ENCODE measurements around the gene ASS1.

The ASS1 gene

DNA sequence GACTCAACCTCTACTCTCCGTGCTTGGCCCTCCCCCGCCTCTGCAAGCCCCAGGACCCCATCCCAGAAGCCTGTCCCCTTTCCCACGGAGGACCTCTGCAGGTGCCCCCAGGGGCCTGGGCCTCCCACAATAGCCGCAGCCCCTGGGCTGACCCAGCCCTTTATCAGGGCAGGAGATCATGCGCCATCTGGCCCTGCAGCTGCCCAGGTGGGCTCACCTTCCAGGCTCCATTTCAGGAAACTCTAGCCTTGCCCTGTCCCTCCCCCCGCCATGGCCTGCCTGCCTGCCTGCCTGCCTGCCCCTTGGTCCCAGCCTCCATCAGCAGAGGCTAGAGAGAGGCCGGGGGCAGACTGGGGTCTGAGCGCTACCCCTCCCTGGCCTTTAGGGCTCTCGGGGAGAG, 48.7 kb downstream of the ASS1 start:
- in situ Hi-C loops (cut with MboI; ENCODE audit: low sequenced_read_pairs): no loop called here

DNA sequence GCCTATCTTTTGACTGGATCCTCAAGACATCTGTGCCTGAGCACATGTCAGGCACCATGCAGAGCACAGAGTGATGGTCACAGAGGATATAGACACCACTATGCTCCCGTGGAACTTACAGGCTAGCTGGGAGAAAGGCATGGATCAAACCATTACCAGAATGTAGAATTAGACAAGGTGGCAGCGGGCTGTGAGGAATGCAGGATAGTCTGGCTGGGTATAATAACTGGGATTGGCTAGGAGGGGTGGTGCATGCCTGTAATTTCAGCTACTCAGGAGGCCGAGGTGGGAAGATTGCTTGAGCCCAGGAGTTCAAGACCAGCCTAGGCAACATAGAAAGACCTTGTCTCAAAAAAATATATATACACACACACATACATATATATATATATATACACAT, 50.3 kb downstream of the ASS1 start:
- in situ Hi-C loops (cut with MboI; ENCODE audit: low sequenced_read_pairs): no loop called here

DNA sequence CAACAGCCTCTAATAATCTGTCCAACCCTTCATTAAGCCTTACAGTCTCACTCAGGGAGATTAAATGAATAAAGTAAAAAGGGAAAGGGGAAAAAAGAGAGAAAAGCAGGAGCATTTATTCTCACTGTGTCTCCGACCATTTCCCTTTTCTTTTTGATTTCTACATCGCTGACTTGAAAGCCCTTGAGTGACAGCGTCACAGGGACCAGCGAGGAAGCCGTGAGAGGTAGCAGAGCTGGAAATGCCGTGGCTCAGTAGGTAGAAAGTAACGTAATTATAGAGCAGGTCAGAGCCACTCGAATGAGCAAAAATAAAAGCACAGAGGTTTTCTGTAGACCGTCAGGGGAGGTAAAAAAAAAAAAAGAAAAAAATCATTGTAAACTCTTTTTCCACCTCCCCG, 52.4 kb downstream of the ASS1 start:
- in situ Hi-C loops (cut with MboI; ENCODE audit: low sequenced_read_pairs): no loop called here

DNA sequence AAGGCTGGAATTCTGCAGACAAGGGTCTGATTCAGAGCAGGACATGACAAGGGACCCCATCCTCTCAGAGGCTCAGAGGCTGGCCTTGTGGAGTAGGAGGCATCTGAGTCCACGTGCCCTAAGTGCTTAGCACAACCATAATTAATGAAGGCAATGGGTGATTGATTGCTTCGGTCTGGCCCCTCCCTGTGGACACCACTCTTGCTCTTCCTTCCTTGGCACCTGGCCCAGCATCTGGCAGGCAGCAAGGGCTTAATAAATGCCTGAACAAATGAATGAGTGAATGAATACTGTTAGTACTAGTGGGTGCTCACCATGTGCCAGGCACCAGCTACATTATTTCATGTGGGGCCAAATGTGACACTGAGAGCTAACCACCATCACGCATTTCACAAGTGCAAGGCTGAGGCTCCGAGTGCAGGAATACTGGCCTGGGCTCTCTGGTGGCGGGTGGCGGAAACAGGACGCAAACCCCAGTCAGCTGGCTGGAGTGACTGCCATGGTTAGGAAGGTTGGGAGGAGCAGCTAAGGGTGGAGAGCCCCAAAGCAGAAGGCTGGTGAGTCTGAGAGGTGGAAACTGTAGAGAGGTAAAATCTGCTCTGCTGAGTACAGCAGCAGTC, 53.6 kb downstream of the ASS1 start:
- in situ Hi-C loops (cut with MboI; ENCODE audit: low sequenced_read_pairs): no loop called here

DNA sequence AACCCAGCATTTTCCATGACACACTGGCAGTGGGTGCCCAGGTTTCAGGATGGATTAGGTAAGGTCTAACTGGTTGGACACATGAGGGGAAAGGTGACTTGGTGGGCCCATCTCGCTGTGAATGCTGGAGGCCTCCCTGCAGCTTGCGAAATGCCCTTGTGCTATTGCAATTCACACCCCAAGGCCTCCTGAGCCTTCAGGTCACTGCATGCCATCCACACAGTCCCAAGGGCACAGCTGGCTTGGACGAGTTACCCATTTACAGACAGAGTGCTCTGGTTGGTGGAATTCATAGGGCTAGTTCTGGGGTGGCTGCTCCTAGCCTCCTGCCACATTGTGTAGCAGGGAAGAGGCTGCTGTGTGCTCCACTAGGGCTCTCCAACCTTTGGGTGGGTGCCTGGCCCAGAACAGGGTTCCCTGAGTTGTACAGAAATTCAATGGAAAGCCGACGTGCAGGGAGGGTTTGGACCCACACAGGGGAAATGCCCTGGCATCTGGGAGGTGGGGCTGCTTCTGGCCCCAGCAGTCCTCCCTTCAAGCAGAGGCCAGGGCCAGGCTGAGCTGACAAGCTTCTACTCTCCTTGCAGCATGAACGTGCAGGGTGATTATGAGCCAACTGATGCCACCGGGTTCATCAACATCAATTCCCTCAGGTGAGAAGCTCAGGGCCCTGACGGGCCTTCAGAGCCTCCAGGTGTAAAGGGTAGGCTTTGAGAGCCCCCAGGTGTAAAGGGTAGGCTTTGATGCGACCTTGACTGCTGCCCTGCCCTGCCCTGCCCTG, 54.3 kb downstream of the ASS1 start:
- in situ Hi-C loops (cut with MboI; ENCODE audit: low sequenced_read_pairs): no loop called here

DNA sequence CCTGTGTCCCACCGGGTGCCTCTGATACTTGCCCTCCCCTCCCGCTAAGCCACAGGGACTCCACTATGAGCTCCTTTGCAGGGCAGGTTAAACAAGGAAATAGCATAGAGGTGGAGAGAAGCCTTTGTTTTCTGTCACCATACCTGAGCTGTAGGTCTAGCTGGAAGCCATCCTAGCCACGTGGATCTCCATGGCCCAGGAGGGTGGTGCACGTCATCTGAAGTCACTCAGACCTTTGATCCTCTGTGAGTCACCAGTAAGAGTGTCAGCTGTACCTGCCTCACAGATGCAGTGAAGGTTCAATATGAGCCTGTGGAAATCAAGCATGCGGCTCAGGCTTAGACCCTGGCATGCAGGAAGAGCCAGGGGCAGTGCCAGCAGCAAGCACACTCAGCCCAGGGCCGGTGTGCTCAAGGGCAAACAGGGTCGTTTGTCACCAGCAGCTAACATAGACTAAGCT, 55.1 kb downstream of the ASS1 start:
- in situ Hi-C loops (cut with MboI; ENCODE audit: low sequenced_read_pairs): no loop called here

DNA sequence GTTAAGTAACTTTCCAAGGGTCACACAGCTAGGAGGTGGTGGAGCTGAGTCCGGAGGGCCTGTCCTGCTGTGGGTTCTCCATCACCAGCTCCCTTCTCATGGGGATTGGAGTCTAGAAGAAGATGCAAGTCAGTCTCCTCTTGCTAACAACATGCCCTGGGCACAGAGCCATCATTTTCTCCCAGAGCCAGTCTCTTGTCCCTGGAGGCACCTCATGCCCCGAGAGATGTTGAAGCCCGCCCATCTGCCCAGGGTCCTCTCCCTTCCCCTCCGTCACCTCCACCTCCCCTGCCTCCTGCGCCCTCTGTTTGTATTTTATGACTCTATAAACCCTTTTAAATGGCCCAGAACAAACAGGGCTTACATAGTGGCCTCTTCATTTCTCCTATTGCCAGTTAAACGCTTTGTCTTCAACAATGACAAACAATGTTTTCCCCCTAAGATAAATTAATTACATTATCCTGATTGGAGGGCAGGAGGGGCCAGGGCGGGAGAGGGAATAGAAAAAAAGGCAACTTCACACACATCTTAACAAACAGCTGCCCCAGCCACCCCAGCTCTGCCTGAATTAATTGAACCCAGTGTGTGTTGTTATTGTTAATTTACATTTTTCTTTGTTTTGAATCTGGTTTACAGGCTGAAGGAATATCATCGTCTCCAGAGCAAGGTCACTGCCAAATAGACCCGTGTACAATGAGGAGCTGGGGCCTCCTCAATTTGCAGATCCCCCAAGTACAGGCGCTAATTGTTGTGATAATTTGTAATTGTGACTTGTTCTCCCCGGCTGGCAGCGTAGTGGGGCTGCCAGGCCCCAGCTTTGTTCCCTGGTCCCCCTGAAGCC, 55.8 kb downstream of the ASS1 start:
- in situ Hi-C loops (cut with MboI; ENCODE audit: low sequenced_read_pairs): no loop called here

DNA sequence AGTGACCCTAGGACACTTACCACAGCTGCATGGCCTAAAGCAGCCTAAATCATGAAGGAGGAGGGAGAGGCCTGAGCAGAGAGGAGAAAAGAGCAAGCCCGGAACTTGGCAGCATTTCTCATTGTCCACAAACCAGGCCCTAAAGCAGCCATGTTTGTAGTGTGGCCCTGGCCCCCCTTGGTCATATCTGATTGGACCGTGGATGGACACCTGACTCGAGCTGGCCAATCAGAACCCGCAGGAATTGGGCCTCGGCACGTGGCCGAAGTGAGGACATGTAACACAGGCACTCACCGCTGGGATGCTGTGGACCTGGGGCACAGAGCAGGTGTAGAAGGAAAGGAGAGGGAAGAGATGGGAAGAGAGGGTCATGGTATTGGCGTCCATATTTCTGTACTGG, 56.9 kb downstream of the ASS1 start:
- in situ Hi-C loops (cut with MboI; ENCODE audit: low sequenced_read_pairs): no loop called here

DNA sequence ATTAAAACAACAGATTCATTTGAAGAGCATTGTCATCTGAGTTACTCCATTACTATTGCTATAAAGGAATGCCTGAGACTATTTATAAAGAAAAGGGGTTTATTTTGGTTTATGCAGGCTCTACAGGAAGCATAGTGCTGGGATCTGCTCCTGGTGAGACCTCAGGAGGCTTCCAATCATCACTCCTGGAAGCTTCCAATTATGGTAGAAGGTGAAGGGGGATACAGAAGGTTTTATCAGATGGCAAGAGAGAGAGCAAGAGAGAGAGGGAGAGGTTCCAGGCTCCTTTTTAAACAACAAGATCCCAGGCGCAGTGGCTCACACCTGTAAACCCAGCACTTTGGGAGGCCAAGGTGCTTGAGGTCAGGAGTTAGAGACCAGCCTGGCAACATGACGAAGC, 63.5 kb downstream of the ASS1 start:
- in situ Hi-C loops (cut with MboI; ENCODE audit: low sequenced_read_pairs): no loop called here

DNA sequence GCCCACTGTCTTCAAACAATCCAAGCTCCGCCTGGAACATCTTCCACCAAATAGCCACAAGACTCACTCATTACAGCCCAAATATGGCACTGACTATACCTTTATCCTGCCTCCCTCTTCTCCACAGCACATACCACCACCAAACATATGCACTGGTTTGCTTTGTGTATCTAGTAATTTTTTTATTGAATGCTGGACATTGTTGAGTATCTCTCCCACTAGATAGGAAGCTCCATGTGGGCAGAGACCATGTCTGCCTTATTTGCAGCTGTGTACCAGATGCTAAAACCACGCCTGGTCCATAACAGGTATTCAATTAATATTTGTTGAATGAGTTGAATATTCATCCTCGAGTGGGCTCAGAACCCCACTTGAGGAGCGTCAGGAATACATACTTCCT, 67.4 kb downstream of the ASS1 start:
- in situ Hi-C loops (cut with MboI; ENCODE audit: low sequenced_read_pairs): no loop called here

DNA sequence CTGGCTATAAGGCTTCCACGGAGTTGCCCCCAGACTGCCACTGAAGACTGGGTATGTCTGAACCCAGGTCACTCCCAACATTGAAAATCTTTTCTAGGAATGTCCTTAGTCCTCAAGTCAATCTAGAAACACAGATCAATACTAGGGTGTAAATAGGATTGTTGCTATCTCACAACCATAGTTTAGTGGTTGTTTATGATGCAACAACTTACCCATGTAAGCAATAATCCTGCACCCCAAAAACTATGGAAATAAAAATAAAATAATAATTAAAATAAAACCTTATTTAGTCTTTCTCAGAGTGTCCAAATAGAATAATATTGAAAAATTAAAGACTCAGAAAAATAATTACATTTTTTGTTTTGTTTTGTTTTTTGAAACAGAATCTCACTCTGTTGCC, 68.3 kb downstream of the ASS1 start:
- in situ Hi-C loops (cut with MboI; ENCODE audit: low sequenced_read_pairs): no loop called here

DNA sequence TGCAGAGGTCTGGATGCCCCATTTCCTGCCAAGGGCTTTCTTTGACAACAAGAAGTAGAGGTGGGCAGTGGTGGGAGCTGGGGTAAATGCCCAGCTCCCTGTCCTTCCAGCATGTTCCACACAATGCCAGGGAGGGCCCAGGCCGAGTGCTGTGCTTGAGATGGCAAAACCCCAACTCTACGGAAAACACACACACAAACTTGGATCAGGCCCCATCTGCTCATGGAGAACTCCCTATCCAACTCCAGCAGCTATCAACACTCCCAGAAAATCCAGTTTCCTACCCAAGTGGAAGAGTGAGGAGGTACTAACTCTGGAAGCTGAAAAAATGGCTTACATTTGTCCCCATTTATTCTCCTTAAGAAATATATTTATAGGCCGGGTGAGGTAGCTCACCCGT, 73.5 kb downstream of the ASS1 start:
- in situ Hi-C loops (cut with MboI; ENCODE audit: low sequenced_read_pairs): no loop called here

DNA sequence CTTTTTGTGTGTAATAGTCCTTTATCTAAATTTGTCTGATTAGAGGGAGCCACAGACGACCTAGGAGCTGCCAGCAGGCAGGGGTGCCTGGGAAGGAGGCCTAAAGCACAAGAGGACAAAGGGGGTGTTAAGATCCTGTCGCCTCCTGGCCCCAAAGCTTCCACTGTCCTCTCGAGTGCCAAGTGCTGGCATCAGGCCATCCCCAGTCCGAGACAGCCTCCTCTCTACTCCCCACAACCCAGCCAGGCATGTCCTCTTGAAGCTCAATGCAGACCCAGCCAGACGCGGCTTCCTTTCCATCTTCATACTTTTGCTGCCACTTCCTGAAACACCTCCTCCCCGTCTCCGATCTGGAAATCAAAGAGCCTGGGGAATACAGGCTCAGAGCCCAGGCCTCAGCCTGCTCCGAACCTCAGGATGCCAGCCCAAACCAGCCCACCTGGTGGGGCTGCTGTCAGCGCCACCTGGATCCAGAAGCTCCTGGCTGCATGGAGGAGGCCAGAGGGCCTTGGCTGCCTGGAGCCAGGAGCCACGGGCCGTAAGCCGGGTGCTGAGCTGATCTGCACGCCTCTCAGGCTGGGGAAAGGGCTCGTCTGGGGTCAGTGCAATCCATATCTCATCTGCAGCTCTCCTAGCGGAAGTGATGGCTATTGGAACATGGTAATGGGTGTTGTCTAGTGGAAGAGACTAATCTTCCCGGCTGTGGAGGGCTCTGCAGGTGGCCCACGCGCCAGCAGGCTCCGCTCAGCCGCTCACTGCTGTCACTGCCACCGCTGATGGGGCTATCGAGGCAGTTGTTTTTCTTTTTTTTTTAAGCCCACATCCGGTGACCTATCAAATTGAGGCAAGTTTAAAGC, 74.4 kb downstream of the ASS1 start:
- in situ Hi-C loops (cut with MboI; ENCODE audit: low sequenced_read_pairs): no loop called here

DNA sequence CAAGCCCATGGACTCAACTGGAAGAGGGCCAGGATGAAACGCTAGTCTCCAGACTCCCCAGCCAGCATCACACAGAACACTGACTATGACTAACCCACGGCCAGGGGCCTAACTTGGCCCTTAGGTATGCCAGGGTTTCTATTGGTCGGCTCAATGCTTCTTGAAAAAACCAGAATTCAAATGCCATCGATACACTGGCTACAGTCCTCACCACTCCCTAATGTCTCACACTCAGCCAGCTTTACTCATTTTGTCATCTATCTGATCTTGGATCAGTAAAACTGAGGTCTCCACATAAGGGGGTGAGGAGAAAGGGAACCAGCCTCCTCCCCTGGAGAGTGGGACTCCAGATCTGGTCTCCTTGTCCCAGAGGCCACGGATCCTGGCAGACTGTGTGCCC, 75.2 kb downstream of the ASS1 start:
- in situ Hi-C loops (cut with MboI; ENCODE audit: low sequenced_read_pairs): no loop called here

DNA sequence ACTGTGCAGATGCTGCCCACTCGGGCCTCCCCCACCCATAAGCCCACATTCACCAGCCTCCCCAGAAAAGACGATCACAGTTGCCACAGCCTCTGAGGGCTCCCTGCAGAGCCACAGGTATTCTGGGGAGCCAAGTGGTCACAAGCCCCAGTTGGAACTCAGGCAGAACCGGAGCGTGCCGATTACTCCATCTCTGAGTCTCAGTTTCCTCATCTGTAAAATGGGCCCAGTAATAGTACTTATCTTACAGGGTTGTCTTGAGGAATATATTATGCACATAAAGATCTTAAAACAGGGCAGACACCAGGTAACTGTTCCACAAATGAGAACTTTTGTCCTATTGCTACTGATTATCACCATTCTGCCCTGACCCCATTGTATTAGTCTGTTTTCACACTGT, 77.0 kb downstream of the ASS1 start:
- in situ Hi-C loops (cut with MboI; ENCODE audit: low sequenced_read_pairs): no loop called here

DNA sequence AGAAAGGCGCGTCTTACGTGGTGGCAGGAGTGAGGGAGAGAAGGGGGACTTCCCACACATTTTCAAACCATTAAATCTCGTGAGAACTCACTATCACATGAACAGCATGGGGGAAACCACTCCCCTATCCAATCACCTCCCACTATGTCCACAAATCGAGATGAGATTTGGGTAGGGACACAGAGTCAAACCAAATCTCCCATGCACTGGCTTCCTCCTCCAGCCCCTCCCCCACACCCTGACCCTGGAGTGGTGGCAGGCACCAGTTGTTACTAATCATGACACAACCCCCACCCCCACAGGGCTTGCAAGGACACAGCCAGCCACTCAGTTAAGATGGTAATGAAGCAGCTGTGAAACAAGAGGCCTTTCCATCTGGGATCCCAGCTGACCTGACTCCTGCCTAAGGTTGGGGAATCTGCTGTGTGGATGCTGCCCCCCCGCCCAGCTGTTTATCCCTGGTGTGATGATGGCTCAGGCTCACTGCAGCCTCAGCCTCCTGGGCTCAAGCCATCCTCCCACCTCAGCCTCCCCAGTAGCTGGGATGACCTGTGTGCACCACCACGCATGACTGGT, 77.6 kb downstream of the ASS1 start:
- in situ Hi-C loops (cut with MboI; ENCODE audit: low sequenced_read_pairs): no loop called here

DNA sequence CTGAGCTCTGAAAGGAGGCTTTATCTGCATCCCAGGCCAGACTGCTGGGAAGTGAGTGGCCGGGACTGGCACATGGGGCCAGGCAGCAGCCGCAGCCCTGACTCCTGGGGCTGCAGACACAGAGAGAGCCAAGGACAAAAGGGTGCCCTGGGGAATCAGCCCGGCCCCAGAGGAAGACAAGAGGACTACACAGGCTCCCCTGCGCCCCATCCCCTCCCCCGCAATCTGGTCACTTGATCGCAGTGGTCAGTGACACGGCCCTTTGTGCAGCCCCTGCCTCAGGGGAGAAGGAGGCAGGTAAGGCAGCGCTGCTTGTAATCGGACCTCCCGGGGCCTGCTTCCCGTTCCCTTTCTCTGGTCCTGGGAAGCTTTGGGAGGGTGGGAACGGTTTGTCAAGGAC, 79.2 kb downstream of the ASS1 start:
- in situ Hi-C loops (cut with MboI; ENCODE audit: low sequenced_read_pairs): no loop called here

DNA sequence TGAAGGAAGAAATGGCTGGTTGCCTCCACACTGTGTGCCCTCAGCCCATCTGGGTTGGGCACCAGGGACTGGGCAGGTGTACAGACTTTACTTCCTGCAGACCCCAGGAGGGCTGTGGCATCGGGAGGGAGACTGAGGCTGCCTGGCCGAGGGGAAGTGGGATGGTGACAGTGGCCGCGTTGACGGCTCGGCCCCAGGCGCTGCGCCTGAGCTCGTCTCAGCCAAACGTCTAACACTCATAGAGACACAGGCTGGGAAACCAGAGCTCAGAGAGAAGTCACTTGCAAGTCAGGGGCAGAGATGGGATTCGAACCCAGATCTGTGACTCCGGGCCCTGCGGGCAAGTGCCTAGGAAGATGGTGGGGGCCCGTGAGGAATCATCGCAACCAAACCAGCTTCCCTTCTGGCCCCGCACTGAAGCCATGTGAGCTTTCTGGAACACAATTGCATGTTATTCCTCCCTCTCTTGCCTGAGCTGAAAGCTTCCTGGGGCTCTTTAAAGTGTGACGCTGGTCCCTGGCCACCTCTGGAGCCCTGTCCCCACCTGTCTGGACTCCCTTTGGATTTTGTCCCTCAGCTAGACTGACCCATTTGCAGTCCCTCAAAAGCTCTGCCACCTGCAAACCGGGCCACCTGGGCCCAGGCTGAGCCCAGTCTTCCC, 81.6 kb downstream of the ASS1 start:
- in situ Hi-C loops (cut with MboI; ENCODE audit: low sequenced_read_pairs): no loop called here

DNA sequence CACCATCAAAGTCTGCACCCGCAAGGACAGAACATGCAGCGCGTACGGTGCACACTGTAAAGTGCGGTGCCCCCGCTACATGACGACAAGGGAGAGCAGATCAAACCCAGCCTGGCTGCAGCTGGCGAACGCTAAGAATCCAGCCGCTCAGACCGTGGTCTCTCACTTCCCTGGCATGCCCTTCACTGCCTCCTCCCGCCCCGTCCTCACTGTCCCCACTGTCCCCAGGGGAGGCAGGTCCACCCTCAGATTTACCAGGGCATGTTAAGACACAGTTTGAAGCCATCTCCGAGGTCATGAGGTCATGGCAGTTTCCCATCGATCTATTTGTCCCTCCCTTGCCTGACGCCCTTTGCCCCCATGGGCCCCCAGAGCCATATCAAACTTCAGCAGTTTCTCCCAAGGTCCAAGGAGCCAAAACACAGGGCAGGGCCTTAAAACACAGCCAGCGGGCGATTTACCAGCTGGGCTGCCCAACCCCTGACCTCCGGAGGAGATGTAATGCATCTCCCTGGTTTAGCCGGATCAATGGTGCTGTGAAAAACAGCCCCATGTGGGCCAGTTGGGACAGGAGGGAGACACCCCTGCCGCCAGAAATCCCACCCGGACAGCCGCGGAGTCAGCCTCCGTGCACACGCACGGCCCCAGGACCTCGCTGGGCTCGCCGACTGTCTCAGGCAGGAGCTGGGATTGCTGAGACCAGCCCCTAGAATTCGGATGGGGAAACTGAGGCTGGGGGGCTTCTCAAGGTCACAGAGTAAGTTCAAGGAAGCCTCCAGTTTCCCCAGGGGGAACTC, 82.3 kb downstream of the ASS1 start:
- in situ Hi-C loops (cut with MboI; ENCODE audit: low sequenced_read_pairs): no loop called here
